ENCODE data around the gene RPL26.

- TF ChIP-seq CTCF (IDR thresholded peaks at IDR 0.05) (no peak), EP300 (IDR thresholded peaks at IDR 0.05) (no peak), POLR2A (IDR thresholded peaks at IDR 0.05) (no peak)
Observed at GRCh38 chr17:8426802-8427201, 43.8 kb upstream of the RPL26 start.
